HG03442 (cell line): ENCODE measurements around the gene PICALM.
"Not testable (repeated sequence)": the region's sequence is repeated elsewhere in the genome, so short reads cannot be mapped to it uniquely, and the experiment has no call there.

Experiments
- ATAC-seq: cut with Tn5 transposase; IDR thresholded peaks from one replicate; pipeline ENCODE4 v1.9.1; 2021; ENCODE audit warnings: mild to moderate bottlenecking, moderate library complexity; ENCODE audit not compliant: unreplicated experiment

Gene PICALM

GRCh38 chr11:86002431-86002830 lies 66.5 kb downstream of the PICALM start:
- ATAC-seq = no peak

DNA sequence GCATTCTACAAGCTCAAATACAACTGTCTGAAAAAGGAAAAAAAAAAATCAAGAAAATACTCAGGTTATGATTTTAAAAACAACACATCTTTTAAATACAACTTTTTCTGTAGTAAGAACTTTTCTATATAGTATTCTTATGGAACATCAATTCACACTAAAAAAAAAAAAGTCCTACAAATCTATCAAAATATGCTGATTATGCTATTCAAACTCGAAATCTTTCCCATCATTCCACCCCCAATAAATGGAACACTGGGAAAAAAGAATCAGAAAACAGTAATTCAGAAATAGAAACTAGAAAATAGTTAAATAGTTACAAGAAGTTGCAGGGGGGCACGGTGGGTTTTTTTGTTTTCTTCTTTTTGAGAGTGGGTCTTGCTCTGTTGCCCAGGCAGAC lies 77.4 kb downstream of the PICALM start:
- ATAC-seq = no peak

DNA sequence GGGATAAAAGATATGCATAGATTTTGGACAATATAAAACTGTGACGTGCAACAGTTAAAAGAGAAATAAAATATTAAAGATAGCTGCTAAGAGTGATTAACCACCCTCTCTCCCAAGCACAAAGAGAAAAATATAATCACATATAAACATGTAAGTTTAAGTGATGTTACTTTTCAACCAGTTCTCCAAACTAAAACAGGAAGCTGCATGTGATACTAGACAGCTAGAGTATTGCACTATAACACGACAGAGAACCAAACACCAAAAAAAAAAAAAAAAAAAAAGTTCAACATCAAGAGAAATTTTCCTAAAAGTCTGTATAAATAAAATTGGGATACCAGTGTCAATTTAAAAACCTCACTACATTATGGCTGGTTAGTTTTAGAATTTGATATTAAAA lies 79.1 kb downstream of the PICALM start:
- ATAC-seq = no peak

GRCh38 chr11:85988780-85989179 lies 80.1 kb downstream of the PICALM start:
- no peak for ATAC-seq

DNA sequence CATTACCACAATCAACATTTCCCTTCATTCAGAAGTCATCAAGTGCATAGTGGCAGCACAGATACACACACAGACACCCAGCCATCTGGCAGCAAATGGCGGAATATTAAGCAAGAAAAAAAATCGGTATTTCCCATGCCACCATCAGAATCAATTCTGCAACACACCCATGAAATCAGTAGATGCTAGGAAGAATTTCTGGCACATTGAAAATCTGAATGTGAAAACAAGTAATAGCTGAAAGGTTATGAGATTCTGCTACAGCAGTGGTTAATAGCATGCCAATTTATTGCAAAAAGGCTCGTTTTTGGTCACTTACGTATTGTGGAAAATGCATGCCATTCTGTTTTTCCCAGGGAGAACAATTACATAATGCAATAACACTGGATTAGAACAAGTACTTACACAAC lies 91.1 kb downstream of the PICALM start:
- no peak for ATAC-seq

DNA sequence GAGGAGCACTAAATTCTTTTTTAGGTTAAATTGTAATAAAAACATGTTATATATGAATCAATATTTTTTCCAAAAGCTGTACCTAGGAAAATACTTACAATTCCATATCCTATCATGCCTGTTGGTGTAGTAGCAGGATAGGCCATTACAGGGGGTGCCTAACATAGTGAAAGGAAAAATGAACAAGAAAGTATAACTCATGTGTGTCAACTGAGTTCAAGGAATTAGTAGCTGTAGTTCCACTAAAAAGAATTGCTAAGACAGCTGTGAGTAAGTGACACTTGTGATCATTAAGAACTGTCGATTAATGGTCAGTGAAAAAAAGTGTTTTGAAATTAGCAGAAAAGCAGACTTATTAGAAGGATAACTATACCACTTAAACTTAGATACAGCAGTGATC lies 92.4 kb downstream of the PICALM start:
- no peak for ATAC-seq

DNA sequence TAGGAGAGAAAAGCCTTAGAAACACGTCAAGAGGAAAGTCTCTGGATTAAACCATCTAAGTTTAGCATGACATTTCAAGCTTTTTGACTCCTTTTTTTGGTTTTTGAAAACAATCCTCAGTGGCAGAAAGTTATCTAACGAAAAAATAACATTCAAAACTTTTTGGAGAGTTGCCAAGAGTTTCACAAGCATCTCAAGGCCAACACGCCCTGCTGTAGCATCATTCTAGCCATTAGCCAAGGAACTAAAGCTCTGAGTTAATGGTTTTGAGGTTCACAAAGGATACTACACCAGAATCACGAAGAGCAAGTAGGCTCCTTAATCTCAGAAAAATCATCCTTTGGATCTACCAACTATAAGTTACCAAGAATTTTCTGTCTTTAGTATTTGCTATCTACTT lies 94.8 kb downstream of the PICALM start:
- no peak for ATAC-seq

- ATAC-seq = no peak
These were observed 98.3 kb downstream of the PICALM start for GRCh38 chr11:85970593-85970992.

GRCh38 chr11:85967457-85967856 lies 101.4 kb downstream of the PICALM start:
- ATAC-seq = no peak

- ATAC-seq = no peak
These were observed 103.7 kb downstream of the PICALM start for GRCh38 chr11:85965202-85965601.

- no peak for ATAC-seq
These were observed 106.9 kb downstream of the PICALM start for GRCh38 chr11:85961930-85962363.

GRCh38 chr11:85961130-85961529 lies 107.8 kb downstream of the PICALM start:
- no peak for ATAC-seq

DNA sequence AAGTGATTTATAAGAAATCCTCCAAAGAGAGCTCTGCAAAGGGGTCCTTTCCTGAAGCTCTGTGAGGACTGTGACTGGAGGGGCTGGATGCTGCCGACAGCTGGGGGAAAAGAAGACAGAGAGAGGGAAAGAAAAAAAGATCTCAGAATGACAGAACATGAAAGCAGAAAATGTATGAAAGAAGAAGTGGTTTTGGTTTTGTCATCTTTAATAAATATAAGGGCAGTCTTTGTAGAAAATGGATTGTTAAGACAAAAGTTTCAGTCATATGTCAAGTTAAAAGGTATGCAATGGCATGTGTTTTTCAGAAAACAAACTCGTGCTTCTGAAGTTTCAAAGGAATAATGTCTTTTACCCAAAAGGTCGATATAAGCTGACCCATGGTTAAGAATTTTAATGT lies 108.2 kb downstream of the PICALM start:
- ATAC-seq = no peak

- ATAC-seq = no peak
These were observed 113.4 kb downstream of the PICALM start for GRCh38 chr11:85955531-85955930.

- ATAC-seq = no peak
These were observed 115.3 kb downstream of the PICALM start for GRCh38 chr11:85953491-85954143.

DNA sequence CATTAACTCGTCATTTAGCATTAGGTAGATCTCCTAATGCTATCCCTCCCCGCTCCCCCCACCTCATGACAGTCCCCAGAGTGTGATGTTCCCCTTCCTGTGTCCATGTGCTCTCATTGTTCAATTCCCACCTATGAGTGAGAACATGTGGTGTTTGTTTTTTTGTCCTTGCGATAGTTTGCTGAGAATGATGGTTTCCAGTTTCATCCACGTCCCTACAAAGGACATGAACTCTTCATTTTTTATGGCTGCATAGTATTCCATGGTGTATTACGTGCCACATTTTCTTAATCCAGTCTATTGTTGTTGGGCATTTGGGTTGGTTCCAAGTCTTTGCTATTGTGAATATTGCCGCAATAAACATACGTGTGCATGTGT lies 116.8 kb downstream of the PICALM start:
- not testable (repeated sequence) for ATAC-seq

DNA sequence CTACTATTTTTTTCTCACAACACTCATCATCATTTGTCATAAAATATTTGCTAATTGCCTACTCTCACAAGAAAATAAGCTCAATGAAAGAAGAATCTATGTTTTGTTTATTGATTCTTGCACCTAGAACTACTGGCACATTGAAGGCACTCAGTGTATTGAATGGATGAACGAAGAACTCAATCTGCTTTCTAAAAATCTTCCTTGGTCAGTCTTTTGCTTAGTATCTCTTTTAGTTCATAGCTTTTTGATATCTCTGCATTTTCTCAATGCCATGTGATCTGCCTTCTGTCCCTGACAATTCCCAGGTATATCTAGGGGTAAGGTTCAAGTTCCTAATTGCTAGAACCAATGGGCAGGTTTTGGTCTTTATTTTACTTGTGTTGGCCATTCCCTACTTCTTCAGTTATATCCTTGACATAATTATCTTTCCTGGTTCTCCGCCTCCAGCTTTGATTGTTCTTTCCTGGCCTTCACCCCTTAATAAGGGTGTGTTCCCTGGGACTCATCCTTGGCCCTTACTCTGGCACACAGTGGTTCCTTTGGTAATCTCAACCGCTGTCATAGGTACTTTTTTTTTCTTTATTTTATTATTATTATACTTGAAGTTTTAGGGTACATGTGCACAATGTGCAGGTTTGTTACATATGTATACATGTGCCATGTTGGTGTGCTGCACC lies 117.3 kb downstream of the PICALM start:
- no peak for ATAC-seq

- ATAC-seq = no peak
These were observed 117.9 kb downstream of the PICALM start for GRCh38 chr11:85951049-85951405.

DNA sequence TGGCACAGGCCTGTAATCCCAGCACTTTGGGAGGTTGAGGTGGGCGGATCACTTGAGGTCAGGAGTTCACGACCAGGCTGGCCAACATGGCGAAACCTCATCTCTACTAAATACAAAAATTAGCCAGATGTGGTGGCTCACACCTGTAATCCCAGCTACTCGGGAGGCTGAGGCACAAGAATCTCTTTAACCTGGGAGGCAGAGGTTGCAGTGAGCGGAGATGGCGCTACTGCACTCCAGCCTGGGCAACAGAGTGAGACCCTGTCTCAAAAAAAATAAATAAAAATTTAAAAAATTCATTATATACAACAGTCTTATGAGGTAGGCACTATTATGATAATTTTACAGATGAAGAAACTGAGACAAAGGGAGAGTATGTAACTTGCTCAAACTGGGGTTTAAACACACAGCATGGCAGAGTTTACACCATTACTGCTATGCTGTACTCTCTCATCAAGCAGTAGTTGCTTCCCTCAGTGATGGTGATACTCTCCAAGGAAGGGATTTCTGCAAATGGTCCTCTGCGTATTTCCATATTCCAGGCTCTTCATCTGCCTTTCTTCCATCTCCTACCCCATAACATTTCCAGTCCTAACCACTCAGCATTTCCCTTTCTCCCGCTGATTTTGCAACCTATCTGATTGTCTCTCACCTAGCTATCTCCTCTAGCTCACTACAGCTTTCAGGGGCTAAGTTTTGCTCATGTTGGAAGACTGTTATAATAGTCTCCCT lies 118.4 kb downstream of the PICALM start:
- no peak for ATAC-seq

- no peak for ATAC-seq
These were observed 119.1 kb downstream of the PICALM start for GRCh38 chr11:85949798-85950197.

DNA sequence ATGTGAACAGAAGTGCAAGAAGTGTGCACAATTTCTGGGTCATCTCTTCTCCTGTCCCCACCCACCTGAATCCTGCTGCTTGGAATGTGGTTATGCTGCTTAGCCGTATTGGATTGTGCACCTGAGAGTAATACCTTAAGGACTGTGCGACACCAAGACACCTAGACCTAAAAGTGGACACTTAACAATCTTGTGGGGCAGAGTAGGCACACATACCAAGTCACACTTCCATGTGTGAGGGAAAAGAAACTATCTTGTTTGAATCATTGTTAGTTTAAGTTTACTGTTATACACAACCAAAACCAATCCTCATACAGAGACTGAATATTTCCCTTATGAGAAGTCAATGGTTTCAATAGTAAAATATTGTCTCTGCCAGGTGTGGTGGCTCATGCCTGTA lies 120.0 kb downstream of the PICALM start:
- no peak for ATAC-seq
